GM19099 (cell line): ENCODE data around the gene MAFG.

Experiments used
- POLR2A ChIP-seq: IDR thresholded peaks from 3 replicates; pipeline ENCODE4 v1.6.1; 2011; ENCODE audit warnings: low read depth; ENCODE audit not compliant: insufficient read length; ENCODE audit errors: extremely low read depth

The MAFG gene

DNA sequence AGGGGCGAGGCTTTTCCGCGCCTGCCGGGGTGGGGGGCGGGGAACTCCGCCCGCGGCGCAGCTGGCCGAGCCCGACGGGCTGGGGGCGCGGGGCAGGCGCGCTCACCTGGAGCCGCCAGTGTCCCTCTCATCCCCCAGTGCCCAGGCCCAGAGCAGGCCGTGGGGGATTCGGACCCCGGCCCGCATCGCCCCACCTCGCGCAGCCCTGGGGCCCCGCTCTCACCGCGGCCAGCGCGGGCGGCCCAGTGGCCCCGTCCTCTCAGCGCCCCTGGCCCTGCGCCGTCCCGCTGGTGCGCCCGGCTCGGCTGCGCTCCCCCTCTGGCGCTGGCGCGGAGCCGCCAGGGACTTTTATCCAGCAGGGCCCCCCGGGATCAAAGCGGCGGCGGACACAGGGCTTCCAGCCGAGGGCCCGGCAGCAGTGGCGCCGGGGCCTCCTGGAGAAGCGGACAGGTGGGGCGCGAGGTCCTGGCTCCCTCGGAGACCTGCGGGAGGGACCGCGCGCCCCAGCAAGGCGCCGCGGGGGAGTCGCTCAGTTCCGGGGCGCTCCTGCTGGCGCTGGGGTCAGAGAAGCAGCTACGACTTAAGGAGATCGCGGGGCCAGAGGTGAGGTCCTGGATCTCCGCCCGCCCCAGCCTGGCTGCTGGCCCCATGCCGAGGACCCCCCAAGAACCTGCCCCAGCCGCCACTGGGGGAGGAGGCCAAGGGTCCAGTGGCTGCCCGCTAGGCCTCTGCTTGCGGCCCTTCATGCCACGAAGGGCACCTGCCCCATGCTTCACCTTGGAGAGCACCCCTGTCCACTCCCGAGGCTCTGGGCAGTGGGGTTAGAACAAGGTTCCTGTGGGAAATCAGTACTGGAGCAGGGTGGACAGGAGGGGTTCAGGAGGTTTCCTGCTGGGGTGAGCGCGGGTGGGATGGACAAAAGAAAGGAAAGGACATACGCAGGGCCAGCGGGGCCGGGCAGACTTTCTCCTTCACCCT is 34.3 kb upstream of the MAFG start:
- no peak for TF ChIP-seq POLR2A

DNA sequence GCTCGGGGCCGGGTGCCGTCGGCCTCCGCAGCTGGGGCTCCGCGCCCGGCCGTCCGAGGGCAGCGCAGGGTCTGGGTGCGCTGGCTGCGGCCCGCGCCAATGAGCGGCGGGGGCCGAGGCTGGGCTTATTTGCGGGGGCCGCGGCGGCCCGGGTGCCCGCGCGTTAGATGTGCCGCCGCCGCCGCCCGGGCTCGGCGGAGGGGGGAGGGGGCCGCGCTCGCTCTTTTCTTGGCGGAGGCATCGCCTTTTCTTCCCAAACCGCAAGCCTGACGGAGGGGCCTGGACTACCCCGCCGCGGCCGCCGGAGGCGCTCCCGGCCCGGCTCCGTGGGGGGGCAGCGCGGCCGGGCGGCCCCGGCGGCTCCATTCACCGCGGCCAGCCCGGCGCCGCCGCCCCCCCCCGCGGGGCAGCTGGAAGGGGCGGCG is 33.6 kb upstream of the MAFG start, which contains the start of gene NOTUM:
Gene NOTUM (minus strand): TSS at position 101 of the 425 bp plus-strand sequence. CDS start 278 bp downstream, outside the sequence.
- no peak for TF ChIP-seq POLR2A

DNA sequence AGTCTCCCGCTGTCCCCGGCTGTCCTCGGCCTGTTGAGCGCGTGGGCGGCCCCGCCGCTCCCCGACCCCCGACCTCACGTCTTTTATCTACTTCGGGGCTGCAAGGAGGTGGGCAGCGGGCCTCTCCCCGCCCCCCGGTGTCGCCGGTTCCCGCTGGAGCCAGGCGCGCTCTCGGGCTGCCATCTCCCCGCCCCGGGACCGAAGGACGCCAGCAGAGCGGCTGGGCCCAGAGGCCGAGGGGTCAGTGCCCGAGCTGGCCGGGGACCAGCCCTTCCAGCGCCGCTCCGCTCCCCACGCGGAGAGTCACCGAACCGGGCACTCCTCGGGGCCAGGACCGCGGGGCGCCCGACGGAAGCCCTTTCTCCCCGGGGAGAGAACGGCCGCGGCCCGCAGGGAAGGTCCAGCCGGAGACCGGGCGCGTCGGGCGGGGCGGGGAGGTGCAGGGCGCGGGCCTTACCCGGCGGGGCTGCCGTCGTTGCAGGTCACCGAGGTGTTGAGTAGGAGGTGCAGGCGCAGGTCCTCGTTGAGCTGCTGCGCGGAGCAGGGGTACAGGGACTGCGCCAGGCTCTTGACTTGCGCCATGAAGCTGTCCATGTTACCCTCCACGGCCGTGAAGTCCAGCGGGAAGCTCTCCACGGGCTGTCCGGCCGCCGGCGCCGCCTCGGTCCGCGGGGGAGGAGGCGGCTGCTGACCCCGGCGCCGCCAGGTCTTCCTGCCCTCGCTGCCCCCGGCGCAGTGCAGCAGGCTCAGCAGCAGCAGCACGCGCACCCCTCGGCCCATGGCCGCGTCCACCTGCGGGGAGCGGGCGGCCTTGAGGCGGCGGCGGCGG is 32.8 kb upstream of the MAFG start:
- TF ChIP-seq POLR2A: no peak

DNA sequence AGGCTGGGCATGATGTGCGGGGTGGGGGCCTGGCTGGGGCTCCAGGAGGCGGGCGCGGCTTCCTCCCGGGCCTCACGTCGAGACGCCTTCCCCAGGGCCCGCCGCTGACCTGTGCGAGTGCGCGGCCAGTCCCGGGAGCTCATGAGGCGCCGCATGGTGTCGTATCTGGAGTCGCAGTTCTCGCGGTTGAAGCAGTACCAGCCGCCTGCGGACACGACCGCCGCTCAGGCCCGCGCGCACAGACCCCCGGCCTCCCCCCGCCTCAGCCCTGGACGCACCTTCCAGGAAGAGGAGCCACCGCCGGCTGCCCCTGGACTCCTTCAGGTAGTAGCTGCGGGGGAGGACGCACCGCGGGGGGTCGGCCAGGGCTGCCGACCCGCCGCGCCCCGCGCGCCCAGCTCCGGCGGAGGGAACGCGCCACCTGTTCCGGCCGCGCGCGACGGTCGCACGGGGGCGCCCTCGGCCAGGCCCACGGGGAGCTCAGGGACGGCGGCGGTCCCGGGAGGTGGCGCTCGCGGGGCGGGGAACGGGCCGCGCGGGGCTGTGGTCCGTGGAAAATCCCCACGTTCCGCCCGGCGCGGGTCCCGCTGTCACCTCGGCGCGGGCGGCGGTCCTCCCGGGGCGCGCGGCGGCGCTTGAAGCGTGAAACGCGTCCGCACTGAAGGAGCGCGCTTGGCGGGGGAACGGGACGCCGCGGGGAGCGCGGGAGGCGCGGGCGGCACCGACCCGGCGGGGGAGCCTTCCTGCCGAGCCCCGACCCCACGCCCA is 32.0 kb upstream of the MAFG start:
- TF ChIP-seq POLR2A: no peak

DNA sequence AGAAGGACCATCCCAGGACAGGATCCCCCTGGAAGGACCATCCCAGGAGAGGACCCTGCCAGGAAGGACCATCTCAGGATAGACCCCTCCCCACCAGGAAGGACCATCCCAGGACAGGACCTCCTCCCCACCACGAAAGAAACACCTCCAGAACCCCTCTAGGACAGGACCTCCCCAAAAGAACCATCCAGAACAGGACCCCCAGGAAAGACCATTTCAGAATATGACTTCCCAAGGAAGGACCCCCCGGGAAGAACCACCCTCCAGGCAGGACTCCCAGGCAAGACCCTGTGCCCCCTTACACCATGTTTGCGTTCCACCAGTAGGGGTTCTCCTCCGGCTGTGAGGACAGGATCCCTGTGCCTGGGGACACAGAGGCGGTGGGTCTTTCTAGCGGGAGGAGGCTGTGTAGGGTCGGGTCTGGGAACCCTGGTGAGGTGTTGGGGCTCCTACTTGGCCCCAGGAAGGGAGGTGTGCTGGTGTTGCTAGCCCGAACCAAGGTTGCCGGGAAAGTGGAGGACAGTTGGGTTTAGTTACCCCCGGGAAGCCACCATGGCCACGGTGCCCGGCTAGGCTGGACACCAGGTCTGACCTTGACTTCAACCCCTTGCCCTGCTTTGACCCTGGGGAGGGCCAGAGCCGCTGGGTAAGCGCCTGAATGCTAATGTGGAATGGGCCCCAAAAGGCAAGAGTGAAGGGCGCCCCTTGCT is 31.3 kb upstream of the MAFG start:
- TF ChIP-seq POLR2A: no peak

DNA sequence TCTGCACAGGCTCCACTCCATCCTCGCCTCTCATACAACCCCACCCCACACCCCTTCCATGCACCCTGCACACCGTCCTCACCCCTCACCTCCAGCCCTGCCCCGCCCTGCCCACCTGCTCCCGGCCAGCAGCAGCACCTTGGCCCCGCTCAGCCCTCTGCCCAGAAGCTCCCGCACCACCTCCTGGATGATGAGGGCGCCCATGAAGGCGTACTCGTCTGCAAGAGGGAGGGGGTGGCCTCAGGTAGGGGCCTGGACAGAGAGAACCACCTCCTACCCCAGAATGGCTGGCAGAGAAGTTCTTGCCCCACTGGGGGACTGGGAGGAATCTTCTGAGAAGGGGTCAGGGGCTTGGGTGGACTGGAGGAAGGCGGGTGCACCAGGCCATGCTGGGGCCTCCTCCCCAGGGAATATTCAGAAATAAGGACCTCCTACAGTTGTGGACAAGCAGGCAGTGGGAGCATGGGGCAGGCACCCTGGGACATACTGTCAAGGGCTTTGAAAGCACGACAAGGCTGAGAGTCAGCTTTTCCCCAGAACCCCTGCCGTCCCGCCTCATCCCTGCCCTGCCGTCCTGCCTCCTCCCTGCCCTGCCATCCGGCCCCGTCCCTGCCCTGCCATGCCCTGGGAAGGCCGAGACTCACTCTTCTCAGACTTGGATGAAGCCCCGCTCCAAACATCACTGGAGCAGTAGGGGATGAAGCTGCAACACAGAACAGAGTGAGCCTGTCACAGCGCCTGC is 30.3 kb upstream of the MAFG start:
- no peak for TF ChIP-seq POLR2A

DNA sequence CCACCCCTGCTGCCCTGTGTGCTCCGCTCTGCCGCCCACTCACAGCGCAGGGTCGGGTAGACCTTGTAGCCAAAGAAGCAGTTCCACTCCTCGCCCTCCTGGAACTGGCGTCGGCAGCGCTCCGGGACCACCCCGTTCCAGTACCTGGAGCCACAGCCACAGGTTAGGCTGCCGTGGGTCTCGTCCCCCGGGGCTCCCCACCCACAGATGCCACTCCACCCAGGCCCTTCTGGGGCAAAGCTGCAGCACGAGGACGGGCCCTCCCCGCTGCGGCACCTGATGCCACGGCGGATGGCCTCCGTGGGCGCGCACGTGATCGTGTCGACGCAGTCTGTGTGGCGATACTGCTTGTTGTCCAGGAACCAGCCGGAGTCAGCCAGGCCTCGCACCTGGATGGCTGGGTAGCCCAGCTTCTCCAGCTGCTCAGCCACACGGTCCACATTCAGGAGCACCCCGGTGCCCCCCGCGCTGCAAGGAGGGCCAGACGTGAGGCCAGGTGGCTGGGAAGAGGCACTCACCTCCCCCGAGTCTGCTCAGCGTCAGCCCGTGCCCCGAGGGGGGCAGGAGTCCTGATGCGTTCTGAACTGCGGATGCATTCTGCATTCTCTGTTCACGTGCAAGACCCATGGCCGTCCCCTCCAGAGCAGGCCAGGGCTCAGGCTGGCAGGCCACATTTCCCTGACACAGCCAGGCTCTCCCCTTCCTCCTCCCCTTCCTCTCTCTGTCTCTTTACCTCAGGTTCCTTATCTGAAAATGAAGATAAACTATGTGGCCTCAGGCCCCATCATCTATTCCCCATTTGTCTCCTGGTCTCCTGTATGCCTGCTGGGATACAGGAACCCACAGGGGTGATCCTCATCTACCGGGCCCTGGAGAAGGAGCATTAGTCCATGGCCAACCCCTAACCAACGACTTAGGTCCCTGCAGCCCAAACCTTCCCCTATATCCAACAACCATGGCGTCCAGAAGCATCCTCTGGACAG is 29.4 kb upstream of the MAFG start:
- TF ChIP-seq POLR2A: no peak

DNA sequence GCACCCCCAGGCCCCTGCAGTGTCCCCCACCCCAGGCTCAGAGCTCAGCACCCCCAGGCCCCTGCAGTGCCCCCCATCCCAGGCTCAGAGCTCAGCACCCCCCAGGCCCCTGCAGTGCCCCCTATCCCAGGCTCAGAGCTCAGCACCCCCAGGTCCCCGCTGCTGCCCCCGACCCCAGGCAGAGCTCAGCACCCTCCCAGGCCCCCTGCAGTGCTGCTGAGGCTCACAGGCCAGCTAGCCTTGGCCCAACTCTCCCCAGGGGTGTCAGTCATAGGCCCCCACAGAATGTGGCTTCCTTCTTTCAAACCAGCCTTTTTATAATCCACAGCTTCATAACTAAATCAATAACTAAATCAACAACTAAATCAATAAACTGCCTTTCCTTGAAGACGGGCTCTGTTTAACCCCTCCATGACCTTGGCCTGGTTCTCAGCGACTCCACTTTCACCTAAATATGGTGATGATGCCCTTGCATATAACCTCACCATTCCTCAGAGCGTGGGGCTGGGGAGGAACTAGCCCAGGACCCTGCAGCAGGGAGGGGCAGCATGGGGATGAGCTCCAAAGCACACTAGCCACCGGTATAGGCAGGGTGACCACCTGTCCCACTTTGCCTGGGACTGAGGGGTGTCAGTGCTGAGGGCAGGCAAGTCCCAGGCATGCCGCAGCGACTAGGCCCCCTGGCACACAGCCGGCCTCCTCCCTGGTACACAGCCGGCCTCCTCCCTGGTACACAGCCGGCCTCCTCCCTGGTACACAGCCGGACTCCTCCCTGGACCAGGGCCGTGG is 28.4 kb upstream of the MAFG start:
- no peak for TF ChIP-seq POLR2A

DNA sequence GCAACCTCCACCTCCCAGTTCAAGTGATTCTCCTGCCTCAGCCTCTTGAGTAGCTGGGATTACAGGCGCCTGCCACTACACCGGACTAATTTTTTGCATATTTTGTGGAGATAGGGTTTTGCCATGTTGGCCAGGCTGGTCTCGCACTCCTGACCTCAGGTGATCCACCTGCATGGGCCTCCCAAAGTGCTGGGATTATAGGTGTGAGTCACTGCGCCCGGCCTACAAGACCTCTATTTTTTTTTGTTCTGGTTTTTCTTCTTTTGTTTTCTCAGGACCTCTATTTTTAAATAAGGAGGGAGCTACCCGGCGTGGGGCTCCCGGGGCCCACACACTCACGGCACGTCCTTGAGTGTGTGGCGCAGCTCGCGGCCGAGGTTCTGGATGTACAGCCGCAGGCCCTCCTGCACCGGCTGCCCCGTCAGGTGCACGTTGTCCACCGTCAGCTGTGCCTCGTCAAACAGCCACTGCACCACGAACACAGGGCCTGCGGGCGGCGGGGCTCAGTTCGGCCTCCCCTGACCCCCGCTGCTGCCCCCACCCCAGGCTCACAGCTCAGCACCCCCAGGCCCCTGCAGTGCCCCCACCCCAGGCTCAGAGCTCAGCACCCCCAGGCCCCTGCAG is 27.6 kb upstream of the MAFG start:
- TF ChIP-seq POLR2A: no peak

DNA sequence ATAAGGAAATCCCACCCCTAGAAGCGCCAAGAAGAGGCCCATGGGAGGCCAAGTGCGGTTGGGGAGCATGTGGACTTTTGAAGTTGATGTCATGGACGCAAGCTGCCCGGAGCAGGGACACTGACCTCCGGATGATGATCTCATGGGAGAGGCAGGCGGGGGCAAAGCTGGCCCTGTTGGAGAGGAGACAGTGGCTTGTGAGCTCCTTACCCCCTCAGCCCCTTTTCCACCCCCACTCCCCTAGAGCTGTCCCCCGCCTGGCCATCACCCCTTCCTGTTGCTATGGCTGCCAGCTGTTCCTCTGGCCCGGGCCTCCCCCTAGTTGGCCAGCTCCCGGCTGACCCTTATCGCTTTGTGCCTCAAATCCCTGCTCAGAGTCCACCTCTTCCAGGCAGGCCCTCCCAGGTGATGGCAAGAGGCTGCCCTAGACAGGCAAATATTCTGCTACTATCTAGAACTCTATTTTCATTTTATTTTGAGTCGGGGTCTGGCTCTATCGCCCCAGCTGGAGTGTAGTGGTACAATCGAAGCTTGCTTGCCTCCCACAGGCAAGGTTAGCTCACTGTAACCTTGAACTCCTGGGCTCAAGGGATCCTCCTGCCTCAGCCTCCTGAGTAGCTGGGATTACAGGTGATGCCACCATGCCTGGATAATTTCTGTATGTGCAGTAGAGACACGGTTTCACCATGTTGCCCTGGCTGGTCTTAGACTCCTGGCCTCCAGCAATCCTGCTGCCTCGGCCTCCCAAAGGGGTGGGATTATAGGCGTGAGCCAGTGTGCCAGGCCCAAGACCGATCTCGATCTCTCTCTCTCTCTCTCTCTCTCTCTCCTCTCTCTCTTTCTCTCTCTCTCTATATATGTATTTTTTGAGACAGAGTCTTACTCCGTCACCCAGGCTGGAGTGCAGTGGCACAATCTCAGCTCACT is 26.9 kb upstream of the MAFG start:
- TF ChIP-seq POLR2A: no peak
